Measurements from ENCODE around the gene DMRT2.

DMRT2 gene

DNA sequence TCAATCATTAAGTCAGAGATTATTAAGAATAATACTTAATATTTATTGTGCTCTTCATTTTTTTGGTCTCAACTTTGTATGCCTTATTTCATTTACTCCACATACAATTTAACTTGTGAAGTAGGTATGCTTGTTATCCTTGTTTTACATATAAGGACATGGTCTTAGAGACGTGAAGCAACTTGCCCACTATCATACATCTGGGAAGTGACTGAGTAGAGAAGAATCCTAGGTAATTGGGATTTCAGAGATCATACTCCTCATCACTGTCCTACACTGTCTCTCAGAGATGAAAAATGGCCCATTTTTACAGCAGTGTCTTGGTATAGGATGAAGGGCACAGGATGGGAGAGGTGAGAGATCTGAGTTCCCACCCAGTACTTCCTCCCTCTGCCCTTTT is 23.3 kb downstream of the DMRT2 start:
- no peak overlapping the region for H3K4me2 ChIP-seq (ENCODE audit: insufficient read depth, low read length, poor library complexity, severe bottlenecking)
- H3K4me3 ChIP-seq (ENCODE audit: low read length in 2 of 2), result no peak overlapping the region
- WGBS, 2 donors (ENCODE audit: extremely low coverage in 2 of 2, insufficient read length in 2 of 2, insufficient replicate concordance in 1 of 2), result no CpG with 5 or more reads among the region's 1 CpG
- DNase-seq (ENCODE audit: low spot score), result no peak
- H3K23ac ChIP-seq (ENCODE audit: low read depth, low read length, poor library complexity), result no peak overlapping the region
- no peaks in the 10 kb centered on the region for H3K36me3 ChIP-seq (replicated peaks in 1 of 2; ENCODE audit: control insufficient read depth in 2 of 2, insufficient read depth in 2 of 2, low read length in 2 of 2)
- no peak overlapping the region for H2AFZ ChIP-seq (ENCODE audit: low read length)
- no peak overlapping the region for H3K9ac ChIP-seq (ENCODE audit: low read depth, low read length, poor library complexity)
- no peak overlapping the region for H3K18ac ChIP-seq (ENCODE audit: low read length)
- no peak overlapping the region for H4K91ac ChIP-seq (ENCODE audit: low read depth, low read length, poor library complexity)
- no peaks in the 10 kb centered on the region for H3K79me1 ChIP-seq (ENCODE audit: low read depth, low read length)
- H3K27me3 ChIP-seq (ENCODE audit: control insufficient read depth in 3 of 3, insufficient read depth in 3 of 3, low read depth in 1 of 3, low read length in 3 of 3), result no peaks in the 10 kb centered on the region
- H2BK120ac ChIP-seq (ENCODE audit: low read depth, low read length), result no peak overlapping the region
- peaks cover 0 to 2% of the 10 kb centered on the region in 2 donors for H3K9me3 ChIP-seq (replicated peaks in 1 of 2; ENCODE audit: control insufficient read depth in 2 of 2, insufficient read depth in 1 of 2, low read depth in 1 of 2, low read length in 2 of 2)
- H2BK12ac ChIP-seq (ENCODE audit: low read length), result no peak overlapping the region
- H2BK15ac ChIP-seq (ENCODE audit: low read length), result no peak overlapping the region
- no peak overlapping the region for H2BK5ac ChIP-seq (ENCODE audit: low read length)
- no peaks in the 10 kb centered on the region for H3K4me1 ChIP-seq (ENCODE audit: control insufficient read depth in 2 of 2, insufficient read depth in 1 of 2, low read depth in 1 of 2, low read length in 2 of 2)
- no peak overlapping the region for H4K8ac ChIP-seq (ENCODE audit: low read depth, low read length)
- no peak overlapping the region for H2AK5ac ChIP-seq (ENCODE audit: low read depth, low read length)
- no peak overlapping the region for H3K27ac ChIP-seq (replicated peaks; ENCODE audit: low read length)
- H3K14ac ChIP-seq (ENCODE audit: low read length), result no peak overlapping the region
- no peak overlapping the region for H3K4ac ChIP-seq (ENCODE audit: low read length)

GRCh38 chr9:1077616-1078015 is 27.5 kb downstream of the DMRT2 start:
- Histone ChIP-seq H2AFZ (ENCODE audit: low read length) (no peak overlapping the region), H2BK120ac (ENCODE audit: low read depth, low read length) (no peak overlapping the region), H2BK5ac (ENCODE audit: low read length) (no peak overlapping the region), H3K18ac (ENCODE audit: low read length) (no peak overlapping the region), H3K36me3 (replicated peaks in 1 of 2; ENCODE audit: control insufficient read depth in 2 of 2, insufficient read depth in 2 of 2, low read length in 2 of 2) (no peaks in the 10 kb centered on the region), H3K9me3 (replicated peaks in 1 of 2; ENCODE audit: control insufficient read depth in 2 of 2, insufficient read depth in 1 of 2, low read depth in 1 of 2, low read length in 2 of 2) (no peaks in the 10 kb centered on the region), H3K4ac (ENCODE audit: low read length) (no peak overlapping the region), H3K23ac (ENCODE audit: low read depth, low read length, poor library complexity) (no peak overlapping the region), H4K8ac (ENCODE audit: low read depth, low read length) (no peak overlapping the region), H3K4me1 (ENCODE audit: control insufficient read depth in 2 of 2, insufficient read depth in 1 of 2, low read depth in 1 of 2, low read length in 2 of 2) (no peaks in the 10 kb centered on the region), H3K9ac (ENCODE audit: low read depth, low read length, poor library complexity) (no peak overlapping the region), H3K79me1 (ENCODE audit: low read depth, low read length) (no peaks in the 10 kb centered on the region), H2AK5ac (ENCODE audit: low read depth, low read length) (no peak overlapping the region), H3K27ac (replicated peaks; ENCODE audit: low read length) (no peak overlapping the region), H2BK15ac (ENCODE audit: low read length) (no peak overlapping the region), H2BK12ac (ENCODE audit: low read length) (no peak overlapping the region), H3K27me3 (ENCODE audit: control insufficient read depth in 3 of 3, insufficient read depth in 3 of 3, low read depth in 1 of 3, low read length in 3 of 3) (peaks cover 0 to 3% (median 0%) of the 10 kb centered on the region in 3 experiments), H3K4me2 (ENCODE audit: insufficient read depth, low read length, poor library complexity, severe bottlenecking) (no peak overlapping the region), H3K14ac (ENCODE audit: low read length) (no peak overlapping the region), H3K4me3 (ENCODE audit: low read length in 2 of 2) (no peak overlapping the region), H4K91ac (ENCODE audit: low read depth, low read length, poor library complexity) (no peak overlapping the region)
- DNase-seq (ENCODE audit: low spot score), result no peak
- no CpG with 5 or more reads among the region's 2 CpGs for WGBS, 2 donors (ENCODE audit: extremely low coverage in 2 of 2, insufficient read length in 2 of 2, insufficient replicate concordance in 1 of 2)

DNA sequence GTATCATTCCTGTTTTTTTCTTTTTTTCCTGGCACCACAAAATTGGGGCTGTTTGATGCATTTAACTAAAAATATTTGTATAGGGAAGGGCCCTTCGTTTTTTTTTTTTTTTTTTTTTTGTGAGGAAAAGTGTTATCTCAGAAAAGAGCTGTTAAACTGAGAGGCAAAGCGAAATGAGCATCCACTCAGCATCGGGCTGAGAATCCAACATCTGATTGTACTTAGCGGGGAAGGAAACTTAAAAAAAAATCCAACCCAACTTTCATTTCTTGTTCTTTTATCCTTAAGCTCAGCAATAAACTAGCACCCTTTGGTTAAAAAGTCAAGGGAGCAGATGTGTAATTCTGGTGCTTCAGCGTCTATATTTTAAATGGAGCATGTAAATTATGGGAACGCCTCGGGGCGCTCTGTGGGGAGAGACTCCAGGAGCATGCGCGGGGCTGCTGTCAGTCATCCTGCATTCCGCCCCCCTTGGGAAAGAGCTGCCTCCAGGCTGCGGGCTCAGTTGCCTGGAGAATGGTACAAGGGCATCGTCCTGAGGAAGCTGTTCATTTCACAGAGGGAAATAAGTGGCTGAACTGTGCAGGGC is 33.3 kb downstream of the DMRT2 start:
- no peak overlapping the region for H3K23ac ChIP-seq (ENCODE audit: low read depth, low read length, poor library complexity)
- H4K91ac ChIP-seq (ENCODE audit: low read depth, low read length, poor library complexity), result no peak overlapping the region
- no CpG with 5 or more reads among the region's 13 CpGs for WGBS, 2 donors (ENCODE audit: extremely low coverage in 2 of 2, insufficient read length in 2 of 2, insufficient replicate concordance in 1 of 2)
- H3K9me3 ChIP-seq (replicated peaks in 1 of 2; ENCODE audit: control insufficient read depth in 2 of 2, insufficient read depth in 1 of 2, low read depth in 1 of 2, low read length in 2 of 2), result no peaks in the 10 kb centered on the region
- no peak overlapping the region for H2BK5ac ChIP-seq (ENCODE audit: low read length)
- no peak overlapping the region for H2BK15ac ChIP-seq (ENCODE audit: low read length)
- no peaks in the 10 kb centered on the region for H3K36me3 ChIP-seq (replicated peaks in 1 of 2; ENCODE audit: control insufficient read depth in 2 of 2, insufficient read depth in 2 of 2, low read length in 2 of 2)
- no peak overlapping the region for H3K18ac ChIP-seq (ENCODE audit: low read length)
- peaks cover 2 to 6% of the 10 kb centered on the region in 2 donors for H3K4me1 ChIP-seq (ENCODE audit: control insufficient read depth in 2 of 2, insufficient read depth in 1 of 2, low read depth in 1 of 2, low read length in 2 of 2)
- DNase-seq (ENCODE audit: low spot score), result peak; percentile 8
- H2BK12ac ChIP-seq (ENCODE audit: low read length), result no peak overlapping the region
- H3K9ac ChIP-seq (ENCODE audit: low read depth, low read length, poor library complexity), result no peak overlapping the region
- no peak overlapping the region for H2BK120ac ChIP-seq (ENCODE audit: low read depth, low read length)
- H2AFZ ChIP-seq (ENCODE audit: low read length), result no peak overlapping the region
- no peak overlapping the region for H3K4ac ChIP-seq (ENCODE audit: low read length)
- no peak overlapping the region for H3K4me3 ChIP-seq (ENCODE audit: low read length in 2 of 2)
- H3K27me3 ChIP-seq (ENCODE audit: control insufficient read depth in 3 of 3, insufficient read depth in 3 of 3, low read depth in 1 of 3, low read length in 3 of 3), result peaks cover 0 to 10% (median 0%) of the 10 kb centered on the region in 3 experiments
- no peak overlapping the region for H2AK5ac ChIP-seq (ENCODE audit: low read depth, low read length)
- H3K4me2 ChIP-seq (ENCODE audit: insufficient read depth, low read length, poor library complexity, severe bottlenecking), result no peak overlapping the region
- H3K79me1 ChIP-seq (ENCODE audit: low read depth, low read length), result no peaks in the 10 kb centered on the region
- H4K8ac ChIP-seq (ENCODE audit: low read depth, low read length), result no peak overlapping the region
- no peak overlapping the region for H3K27ac ChIP-seq (replicated peaks; ENCODE audit: low read length)
- H3K14ac ChIP-seq (ENCODE audit: low read length), result no peak overlapping the region

DNA sequence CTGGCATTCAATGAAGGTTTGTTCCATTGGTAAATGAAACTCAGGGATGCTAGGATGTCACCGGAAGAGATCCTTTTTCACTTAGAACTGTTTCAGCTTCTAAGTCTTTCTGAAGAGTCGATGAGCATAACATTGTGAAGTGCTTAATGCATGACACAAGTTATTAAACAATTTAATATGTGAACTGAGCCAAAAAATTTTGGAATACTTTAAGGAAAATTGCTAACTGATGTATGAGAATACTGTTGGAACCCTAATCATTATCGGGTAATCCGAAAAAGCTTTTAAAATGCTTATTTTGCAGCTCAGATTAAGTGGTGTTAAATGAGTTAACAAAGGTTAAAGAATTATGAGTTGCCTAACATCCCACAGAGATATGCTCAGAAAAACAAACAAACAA is 34.9 kb downstream of the DMRT2 start:
- H3K36me3 ChIP-seq (replicated peaks in 1 of 2; ENCODE audit: control insufficient read depth in 2 of 2, insufficient read depth in 2 of 2, low read length in 2 of 2), result no peaks in the 10 kb centered on the region
- H3K4me1 ChIP-seq (ENCODE audit: control insufficient read depth in 2 of 2, insufficient read depth in 1 of 2, low read depth in 1 of 2, low read length in 2 of 2), result peaks cover 2 to 6% of the 10 kb centered on the region in 2 donors
- no peak overlapping the region for H4K8ac ChIP-seq (ENCODE audit: low read depth, low read length)
- peak overlapping the region in 1 of 2 donors; percentile 22 for H3K4me3 ChIP-seq (ENCODE audit: low read length in 2 of 2)
- H3K4me2 ChIP-seq (ENCODE audit: insufficient read depth, low read length, poor library complexity, severe bottlenecking), result no peak overlapping the region
- no CpG with 5 or more reads among the region's 4 CpGs for WGBS, 2 donors (ENCODE audit: extremely low coverage in 2 of 2, insufficient read length in 2 of 2, insufficient replicate concordance in 1 of 2)
- H4K91ac ChIP-seq (ENCODE audit: low read depth, low read length, poor library complexity), result no peak overlapping the region
- H2BK5ac ChIP-seq (ENCODE audit: low read length), result no peak overlapping the region
- peaks cover 0 to 11% (median 0%) of the 10 kb centered on the region in 3 experiments for H3K27me3 ChIP-seq (ENCODE audit: control insufficient read depth in 3 of 3, insufficient read depth in 3 of 3, low read depth in 1 of 3, low read length in 3 of 3)
- H2BK12ac ChIP-seq (ENCODE audit: low read length), result no peak overlapping the region
- H3K9ac ChIP-seq (ENCODE audit: low read depth, low read length, poor library complexity), result no peak overlapping the region
- H2AK5ac ChIP-seq (ENCODE audit: low read depth, low read length), result no peak overlapping the region
- H3K18ac ChIP-seq (ENCODE audit: low read length), result no peak overlapping the region
- DNase-seq (ENCODE audit: low spot score), result no peak
- no peak overlapping the region for H3K14ac ChIP-seq (ENCODE audit: low read length)
- H3K4ac ChIP-seq (ENCODE audit: low read length), result no peak overlapping the region
- no peak overlapping the region for H2AFZ ChIP-seq (ENCODE audit: low read length)
- H3K27ac ChIP-seq (replicated peaks; ENCODE audit: low read length), result no peak overlapping the region
- H3K79me1 ChIP-seq (ENCODE audit: low read depth, low read length), result no peaks in the 10 kb centered on the region
- H3K9me3 ChIP-seq (replicated peaks in 1 of 2; ENCODE audit: control insufficient read depth in 2 of 2, insufficient read depth in 1 of 2, low read depth in 1 of 2, low read length in 2 of 2), result no peaks in the 10 kb centered on the region
- H2BK15ac ChIP-seq (ENCODE audit: low read length), result no peak overlapping the region
- no peak overlapping the region for H3K23ac ChIP-seq (ENCODE audit: low read depth, low read length, poor library complexity)
- no peak overlapping the region for H2BK120ac ChIP-seq (ENCODE audit: low read depth, low read length)

All from neuronal stem cell (in vitro differentiated cells).